T-helper 2 cell (primary cell): Measurements from ENCODE around the gene PPIB.
"Not testable (repeated sequence)": the region's sequence is repeated elsewhere in the genome, so short reads cannot be mapped to it uniquely, and the experiment has no call there.

Source experiments
- DNase-seq, 5 experiments: peaks; one replicate each; pipeline versions ENCODE4 v3.0.0 to v3.0.0-alpha.2; 2012 to 2022

Gene PPIB

GRCh38 chr15:64137226-64137833 lies 25.5 kb downstream of the PPIB start:
- DNase-seq, result no peak

GRCh38 chr15:64136347-64136746 lies 26.5 kb downstream of the PPIB start:
- DNase-seq, result no peak

DNA sequence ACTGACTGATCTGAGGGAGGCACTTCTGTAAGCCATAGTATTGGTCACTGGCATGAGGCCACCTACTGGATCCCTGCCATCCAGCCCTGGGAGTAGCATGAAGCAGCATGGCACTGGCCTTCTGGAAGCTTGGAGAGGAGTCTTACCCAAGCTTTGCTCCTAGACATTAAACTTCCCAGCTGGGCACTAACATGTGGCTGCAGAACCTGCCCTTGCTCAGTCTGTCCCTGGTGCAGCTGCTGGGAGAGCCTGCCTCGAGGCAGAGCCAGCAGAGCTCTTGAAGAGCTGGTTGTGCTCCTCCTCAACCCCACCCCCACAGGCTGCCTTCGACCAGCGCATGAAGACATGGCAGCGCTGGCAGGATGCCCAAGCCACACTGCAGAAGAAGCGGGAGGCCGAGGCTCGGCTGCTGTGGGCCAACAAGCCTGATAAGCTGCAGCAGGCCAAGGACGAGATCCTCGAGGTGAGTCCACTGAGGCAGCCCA lies 28.4 kb downstream of the PPIB start:
- DNase-seq, result no peak

DNA sequence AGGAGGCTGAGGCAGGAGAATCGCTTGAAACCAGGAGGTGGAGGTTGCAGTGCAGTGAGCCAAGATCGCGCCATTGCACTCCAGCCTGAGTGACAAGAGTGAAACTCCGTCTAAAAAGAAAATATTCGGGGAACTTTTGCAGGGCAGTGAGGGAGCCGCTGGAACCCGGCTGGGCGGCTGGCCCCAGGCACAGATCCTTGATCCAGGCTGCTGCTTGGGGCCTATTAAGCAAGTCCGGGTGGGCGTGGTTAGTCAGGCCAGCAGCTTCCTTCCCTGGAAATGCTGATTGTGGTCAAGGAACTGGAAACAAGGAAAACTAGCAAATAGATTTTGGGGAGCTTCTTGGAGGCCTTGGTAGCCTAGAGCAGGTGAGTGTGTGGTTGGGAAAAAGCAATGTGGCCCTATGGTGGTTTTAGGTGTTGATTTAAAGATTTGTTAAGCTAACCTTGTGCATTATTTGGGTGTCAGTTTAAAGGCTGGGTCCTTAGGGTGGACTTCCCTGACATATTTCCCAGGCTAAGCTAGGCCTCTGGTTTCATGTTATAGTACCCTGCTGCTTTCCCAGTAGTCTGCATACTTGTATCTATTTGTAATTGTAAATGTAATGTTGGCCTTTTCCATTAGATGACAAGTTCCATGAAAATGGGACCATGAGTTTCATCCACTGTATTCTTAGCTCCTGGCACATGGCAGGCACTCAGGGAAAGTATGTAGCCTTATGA lies 29.0 kb downstream of the PPIB start:
- no peak for DNase-seq

- DNase-seq, result no peak
These were observed 30.6 kb downstream of the PPIB start for GRCh38 chr15:64132217-64132616.

DNA sequence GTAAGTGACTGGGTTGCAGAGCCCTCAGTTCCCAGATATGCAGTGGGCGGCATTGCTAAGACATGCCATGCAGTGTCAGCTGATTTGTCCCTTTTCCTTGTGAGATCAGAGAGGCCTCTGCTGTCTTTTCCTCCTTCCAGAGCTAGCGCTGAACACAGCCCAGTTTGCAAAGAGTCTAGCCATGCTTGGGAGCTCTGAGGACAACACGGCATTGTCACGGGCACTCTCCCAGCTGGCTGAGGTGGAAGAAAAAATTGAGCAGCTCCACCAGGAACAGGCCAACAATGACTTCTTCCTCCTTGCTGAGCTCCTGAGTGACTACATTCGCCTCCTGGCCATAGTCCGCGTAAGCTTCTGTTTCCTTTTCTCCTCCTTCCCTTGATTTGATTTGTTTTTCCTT lies 31.3 kb downstream of the PPIB start:
- no peak for DNase-seq

GRCh38 chr15:64130159-64130558 lies 32.7 kb downstream of the PPIB start:
- DNase-seq, result no peak

DNA sequence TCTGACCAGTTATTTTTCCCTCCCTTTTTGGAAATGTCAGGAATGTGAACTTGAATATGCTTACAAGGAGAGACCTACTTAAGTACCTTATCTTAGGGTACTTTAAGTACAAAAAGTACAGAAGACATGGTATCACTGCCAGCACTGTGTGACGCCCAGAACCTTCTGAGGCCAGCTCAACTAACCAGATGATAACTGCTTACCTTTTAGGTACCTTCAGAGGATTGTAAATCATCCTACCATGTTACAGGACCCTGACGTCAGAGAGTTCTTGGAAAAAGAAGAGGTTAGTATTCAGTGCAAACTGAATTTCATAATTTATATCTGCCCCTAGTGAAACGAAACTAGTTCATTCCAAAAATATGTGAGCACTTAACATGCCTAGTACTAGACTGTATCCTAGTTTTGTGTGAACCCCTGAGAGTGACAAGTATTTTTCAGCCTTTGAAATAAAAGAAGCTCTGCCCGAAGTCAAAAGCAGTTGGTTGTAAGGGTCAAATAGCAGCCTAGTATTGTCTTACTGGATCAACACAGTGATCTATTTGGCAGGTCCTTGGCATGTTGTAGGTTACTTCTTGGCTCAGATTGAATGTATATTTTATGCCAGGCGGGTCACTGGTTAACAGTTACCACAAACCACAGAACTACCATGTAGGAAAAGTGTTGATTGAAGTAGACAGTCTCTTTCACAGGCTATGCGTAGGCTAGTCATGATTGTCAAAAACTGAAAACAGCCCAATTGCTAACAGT lies 35.1 kb downstream of the PPIB start:
- no peak for DNase-seq

GRCh38 chr15:64125978-64126377 lies 36.8 kb downstream of the PPIB start:
- DNase-seq, result no peak

- DNase-seq, result no peak
These were observed 39.9 kb downstream of the PPIB start for GRCh38 chr15:64122936-64123351.

DNA sequence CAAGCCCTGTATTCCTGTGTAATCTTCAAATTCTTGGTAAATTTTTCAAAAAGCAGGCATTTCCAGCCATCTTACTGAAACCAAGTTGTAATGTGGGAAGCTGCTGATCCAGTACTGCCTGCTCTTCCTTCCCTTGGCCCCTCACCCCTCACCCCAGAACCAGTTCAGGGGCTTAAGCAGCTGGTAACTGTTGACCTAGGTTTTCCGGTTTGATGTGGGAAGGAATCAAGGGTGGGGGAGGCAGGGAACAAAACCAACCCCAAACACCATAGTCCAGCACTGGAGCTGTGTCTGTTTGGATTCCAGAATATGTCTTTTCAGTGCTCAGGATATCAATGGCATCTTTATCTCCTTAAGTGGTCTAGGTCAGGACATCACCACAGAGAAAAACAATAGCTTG lies 40.4 kb downstream of the PPIB start:
- DNase-seq, result no peak

DNA sequence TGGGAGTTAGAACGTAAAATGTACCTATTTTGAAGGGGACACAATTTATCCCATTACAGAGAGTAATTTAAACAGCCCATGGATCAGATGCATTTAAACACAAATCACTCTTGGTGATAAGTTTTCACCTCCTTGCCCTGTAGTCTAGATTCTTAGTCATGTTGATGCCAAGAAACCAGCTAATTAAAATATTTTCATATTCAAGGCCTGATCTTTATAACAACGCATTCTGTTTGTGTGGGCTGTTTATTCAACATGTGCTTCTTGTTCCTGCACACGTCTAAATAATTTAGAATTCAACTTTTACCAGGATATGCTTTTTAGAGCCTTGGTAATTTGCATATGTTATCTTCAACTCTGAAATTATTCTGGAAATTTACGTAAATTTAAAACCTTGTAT lies 41.2 kb downstream of the PPIB start:
- no peak for DNase-seq

DNA sequence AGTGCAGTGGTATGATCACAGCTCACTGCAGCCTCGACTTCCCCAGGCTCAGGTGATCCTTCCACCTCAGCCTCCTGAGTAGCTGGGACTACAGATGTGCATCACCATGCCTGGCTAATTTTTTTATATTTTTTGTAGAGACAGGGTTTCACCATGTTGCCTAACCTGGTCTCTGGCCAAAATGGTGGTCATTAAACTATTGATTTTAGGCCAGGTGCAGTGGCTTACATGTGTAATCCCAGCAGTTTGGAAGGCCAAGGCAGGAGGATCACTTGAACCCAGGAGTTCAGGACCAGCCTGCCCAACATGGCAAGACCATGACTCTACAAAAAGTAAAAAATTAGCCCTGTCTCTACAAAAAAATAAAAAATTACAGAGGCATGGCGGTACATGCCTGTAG lies 42.5 kb downstream of the PPIB start:
- not testable (repeated sequence) for DNase-seq

DNA sequence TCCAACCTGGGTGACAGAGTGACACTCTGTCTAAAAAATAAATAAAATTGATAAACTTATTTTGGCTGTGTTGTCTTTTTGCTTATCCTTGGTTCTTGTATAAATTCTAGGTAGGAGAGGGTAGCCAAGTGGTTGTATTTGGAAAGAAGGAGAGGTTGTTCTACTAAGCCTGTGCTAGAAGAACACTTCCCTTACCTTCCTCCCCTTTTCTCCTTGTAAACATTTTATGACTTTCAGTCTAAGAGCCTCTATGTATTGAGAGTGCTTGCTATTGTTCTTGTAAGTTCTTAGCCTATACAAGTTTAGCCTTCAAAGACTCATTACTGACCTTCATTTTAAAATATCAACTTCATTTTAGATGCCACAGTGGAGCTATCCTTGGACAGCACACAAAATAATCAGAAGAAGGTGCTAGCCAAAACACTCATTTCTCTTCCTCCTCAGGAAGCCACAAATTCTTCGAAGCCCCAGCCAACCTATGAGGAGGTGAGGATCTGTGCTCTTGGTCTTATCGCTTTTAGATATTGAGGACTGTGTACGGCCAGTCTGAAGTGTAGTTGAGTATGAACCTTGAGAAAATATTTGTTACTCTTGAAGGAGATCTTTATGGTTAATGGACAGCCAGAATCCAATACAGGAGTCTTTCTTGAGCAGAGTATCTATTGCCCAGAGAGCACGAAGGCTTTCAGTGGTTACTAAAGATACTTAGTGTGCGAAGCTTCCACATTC lies 44.9 kb downstream of the PPIB start:
- no peak for DNase-seq

DNA sequence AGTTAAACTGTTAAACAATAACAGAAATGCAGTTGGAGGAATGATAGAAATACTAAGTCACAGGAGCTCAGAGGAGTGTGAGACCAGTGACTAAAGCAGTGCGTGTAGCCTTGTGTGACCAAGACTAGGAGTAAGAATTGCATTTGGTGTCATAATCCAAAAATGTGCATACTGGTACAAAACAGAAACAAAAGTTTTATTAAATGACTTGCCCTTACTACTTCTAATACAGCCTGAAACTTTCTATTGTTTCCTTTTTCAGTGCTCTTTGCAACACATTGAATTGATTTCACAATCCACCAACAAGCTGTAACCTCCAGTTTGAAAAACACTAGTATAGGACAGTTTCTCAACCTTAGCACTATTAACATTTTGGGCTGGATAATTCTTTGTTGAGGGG lies 49.9 kb downstream of the PPIB start:
- DNase-seq, result no peak

- no peak for DNase-seq
These were observed 50.6 kb downstream of the PPIB start for GRCh38 chr15:64112073-64112772.

GRCh38 chr15:64111679-64112050 lies 51.2 kb downstream of the PPIB start:
- DNase-seq, result no peak

GRCh38 chr15:64110950-64111678 lies 51.7 kb downstream of the PPIB start:
- peak in 1 of 5 experiments; percentile 78 for DNase-seq

DNA sequence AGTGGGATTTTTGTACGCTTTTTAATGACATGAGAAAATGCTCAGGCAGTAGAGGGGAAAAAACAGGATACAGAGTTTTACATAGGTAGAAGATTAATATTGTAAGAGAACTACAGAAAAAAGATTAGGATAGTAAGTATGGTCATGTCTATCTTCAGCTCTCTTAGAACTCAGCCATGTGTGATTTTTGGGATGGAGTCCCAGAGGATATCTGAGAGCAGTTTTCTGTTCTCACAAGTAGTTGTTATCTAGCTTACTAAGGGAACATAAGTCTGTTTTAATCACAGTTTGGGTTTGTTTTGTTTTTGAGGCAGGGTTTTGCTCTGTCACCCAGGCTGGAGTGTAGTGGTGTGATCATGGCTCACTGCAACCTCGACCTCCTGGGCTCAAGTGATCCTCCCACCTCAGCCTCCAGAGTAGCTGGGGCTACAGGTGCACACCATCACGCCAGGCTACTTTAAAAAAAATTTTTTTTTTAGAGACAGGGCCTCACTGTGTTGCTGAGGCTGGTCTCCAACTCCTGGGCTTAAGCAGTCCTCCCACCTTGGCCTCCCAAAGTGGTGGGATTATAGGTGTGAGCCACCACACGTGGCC lies 52.6 kb downstream of the PPIB start:
- not testable (repeated sequence) for DNase-seq

- no peak for DNase-seq
These were observed 55.5 kb downstream of the PPIB start for GRCh38 chr15:64107337-64107736.
